IPS-18a (cell line): ENCODE results near the gene ALDH1L1.

ENCODE experiments used
- H3K27ac ChIP-seq: one replicate; pipeline ENCODE4 v1.5.1; 2013; ENCODE audit warnings: low read length
- H3K27me3 ChIP-seq: one replicate; pipeline ENCODE4 v1.6.1; 2013; ENCODE audit warnings: mild to moderate bottlenecking, low read length; ENCODE audit not compliant: control insufficient read depth, insufficient read depth
- H3K36me3 ChIP-seq: one replicate; pipeline ENCODE4 v1.6.1; 2013; ENCODE audit warnings: low read depth, low read length; ENCODE audit not compliant: control insufficient read depth
- H3K4me1 ChIP-seq: one replicate; pipeline ENCODE4 v1.6.1; 2013; ENCODE audit warnings: low read depth, low read length; ENCODE audit not compliant: control insufficient read depth
- H3K4me3 ChIP-seq: one replicate; pipeline ENCODE4 v1.5.1; 2013; ENCODE audit warnings: low read length
- H3K9ac ChIP-seq: one replicate; pipeline ENCODE4 v1.6.1; 2013; ENCODE audit warnings: mild to moderate bottlenecking, low read length, moderate library complexity
- H3K9me3 ChIP-seq: one replicate; pipeline ENCODE4 v1.6.1; 2013; ENCODE audit warnings: low read depth, low read length; ENCODE audit not compliant: control insufficient read depth

Gene ALDH1L1

GRCh38 chr3:126152458-126152857, 27.9 kb downstream of the ALDH1L1 start:
- H3K27me3 ChIP-seq: no peaks in the 10 kb centered on the region
- no peaks in the 10 kb centered on the region for H3K4me1 ChIP-seq
- H3K9me3 ChIP-seq: no peaks in the 10 kb centered on the region
- H3K4me3 ChIP-seq: no peak overlapping the region
- H3K27ac ChIP-seq: no peak overlapping the region
- no peaks in the 10 kb centered on the region for H3K36me3 ChIP-seq
- H3K9ac ChIP-seq: no peak overlapping the region

GRCh38 chr3:126151562-126152302, 28.7 kb downstream of the ALDH1L1 start:
- Histone ChIP-seq H3K36me3 (no peaks in the 10 kb centered on the region), H3K4me3 (no peak overlapping the region), H3K27ac (no peak overlapping the region), H3K27me3 (no peaks in the 10 kb centered on the region), H3K9ac (no peak overlapping the region), H3K4me1 (no peaks in the 10 kb centered on the region), H3K9me3 (no peaks in the 10 kb centered on the region)

- Histone ChIP-seq H3K9ac (no peak overlapping the region), H3K27me3 (no peaks in the 10 kb centered on the region), H3K36me3 (no peaks in the 10 kb centered on the region), H3K9me3 (no peaks in the 10 kb centered on the region), H3K4me1 (no peaks in the 10 kb centered on the region), H3K27ac (no peak overlapping the region), H3K4me3 (no peak overlapping the region)
Measured at GRCh38 chr3:126149960-126150515, 30.3 kb downstream of the ALDH1L1 start.

- Histone ChIP-seq H3K27me3 (no peaks in the 10 kb centered on the region), H3K9me3 (no peaks in the 10 kb centered on the region), H3K4me1 (no peaks in the 10 kb centered on the region), H3K27ac (no peak overlapping the region), H3K4me3 (no peak overlapping the region), H3K36me3 (no peaks in the 10 kb centered on the region), H3K9ac (no peak overlapping the region)
Measured at GRCh38 chr3:126149256-126149902, 31.0 kb downstream of the ALDH1L1 start.

DNA sequence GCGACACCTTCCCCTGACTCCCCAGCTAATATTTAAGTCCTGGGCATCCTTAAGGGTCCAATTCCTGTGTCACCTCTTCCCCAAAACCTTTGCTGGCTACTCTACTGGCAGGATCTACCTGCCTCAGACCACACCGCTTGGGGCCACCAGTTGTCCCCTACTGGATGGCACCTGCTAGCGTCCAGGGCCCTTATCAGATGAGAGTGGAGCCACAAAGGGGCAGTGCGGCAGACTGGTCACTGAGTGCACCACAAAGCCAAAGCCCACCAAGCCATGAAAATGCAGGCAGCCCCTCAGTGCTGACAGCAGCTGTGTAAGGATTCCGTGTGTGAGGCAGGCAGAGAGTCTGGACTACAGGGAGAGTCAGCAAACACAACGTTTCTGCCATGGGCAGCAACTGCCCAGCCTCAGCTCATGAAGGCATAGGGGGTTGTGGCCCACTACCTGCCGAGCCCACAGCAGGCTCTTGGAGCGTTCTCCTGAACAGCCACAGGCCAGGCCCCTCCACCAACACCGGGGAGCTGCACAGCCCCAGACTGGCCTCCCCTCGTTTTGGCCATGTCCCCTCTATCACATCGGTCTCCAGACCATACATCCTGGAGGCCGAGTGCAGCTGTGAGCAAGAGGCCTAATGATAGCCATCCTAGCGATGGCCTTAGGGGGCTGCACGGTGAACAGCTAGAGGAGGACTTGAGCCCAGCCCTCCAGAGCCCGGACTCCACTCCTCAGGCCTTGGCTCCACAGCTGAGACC, 32.3 kb downstream of the ALDH1L1 start:
- no peak overlapping the region for H3K4me3 ChIP-seq
- no peaks in the 10 kb centered on the region for H3K9me3 ChIP-seq
- H3K4me1 ChIP-seq: no peaks in the 10 kb centered on the region
- no peaks in the 10 kb centered on the region for H3K27me3 ChIP-seq
- no peak overlapping the region for H3K9ac ChIP-seq
- no peaks in the 10 kb centered on the region for H3K36me3 ChIP-seq
- no peak overlapping the region for H3K27ac ChIP-seq

- Histone ChIP-seq H3K9me3 (no peaks in the 10 kb centered on the region), H3K4me1 (no peaks in the 10 kb centered on the region), H3K36me3 (no peaks in the 10 kb centered on the region), H3K4me3 (no peak overlapping the region), H3K27ac (no peak overlapping the region), H3K27me3 (no peaks in the 10 kb centered on the region), H3K9ac (no peak overlapping the region)
Measured at GRCh38 chr3:126147147-126147931, 33.0 kb downstream of the ALDH1L1 start.

DNA sequence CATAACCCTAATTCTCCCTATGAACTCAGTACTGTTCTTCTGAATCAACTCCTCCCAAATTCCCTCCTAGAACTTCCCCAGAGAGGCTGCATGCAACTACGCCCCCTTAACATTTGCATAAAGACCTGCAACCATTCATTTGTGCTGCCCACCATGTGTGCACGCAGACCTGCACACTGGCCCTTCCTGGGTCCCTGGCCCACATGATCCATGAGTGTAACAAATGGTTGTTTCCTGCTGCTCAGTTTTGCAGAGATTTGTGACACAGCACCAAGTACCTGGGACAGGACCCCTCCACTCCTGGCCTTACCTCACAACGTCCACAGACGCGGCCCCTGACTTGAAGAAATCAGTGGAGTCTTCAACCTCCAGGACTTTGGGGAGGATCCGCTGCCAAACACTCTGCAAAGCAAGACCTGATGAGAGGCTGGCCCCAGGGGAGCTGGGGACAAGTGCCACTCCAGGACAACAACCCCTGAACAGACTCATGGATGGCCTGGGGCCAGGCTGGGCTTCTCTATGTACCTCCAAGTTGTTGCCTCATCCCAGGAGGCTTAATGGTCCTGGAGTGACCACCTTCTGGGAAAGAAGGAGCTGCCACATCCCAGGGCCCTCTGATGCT, 33.8 kb downstream of the ALDH1L1 start:
- no peaks in the 10 kb centered on the region for H3K36me3 ChIP-seq
- no peak overlapping the region for H3K27ac ChIP-seq

DNA sequence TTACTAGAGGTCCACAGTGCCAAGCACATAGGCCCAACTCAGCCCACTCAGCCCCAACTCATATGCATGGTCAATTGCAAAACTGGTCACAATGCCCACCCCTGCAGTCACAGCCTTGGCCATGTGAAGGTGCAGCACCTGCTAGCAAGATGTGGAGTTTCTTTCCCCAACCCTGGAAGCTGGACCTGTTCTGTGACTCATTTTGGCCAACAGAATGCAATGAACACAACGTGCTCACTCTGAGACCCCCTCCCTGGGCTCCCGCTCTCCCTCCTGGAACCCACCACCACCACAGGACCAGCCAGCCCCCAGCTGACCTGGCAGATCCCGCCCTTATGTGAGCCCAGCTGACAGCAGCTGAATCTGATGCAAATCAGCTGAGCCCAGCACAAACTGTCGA, 34.4 kb downstream of the ALDH1L1 start:
- Histone ChIP-seq H3K36me3 (no peaks in the 10 kb centered on the region), H3K9ac (no peak overlapping the region), H3K27ac (no peak overlapping the region), H3K4me3 (no peak overlapping the region), H3K4me1 (no peaks in the 10 kb centered on the region), H3K27me3 (no peaks in the 10 kb centered on the region), H3K9me3 (no peaks in the 10 kb centered on the region)

More for the DNA sequence above, 33.8 kb downstream of the ALDH1L1 start:
- Histone ChIP-seq H3K9ac (no peak overlapping the region), H3K9me3 (no peaks in the 10 kb centered on the region), H3K4me3 (no peak overlapping the region), H3K4me1 (no peaks in the 10 kb centered on the region), H3K27me3 (no peaks in the 10 kb centered on the region)

GRCh38 chr3:126142652-126143051, 37.7 kb downstream of the ALDH1L1 start:
- H3K9ac ChIP-seq: no peak overlapping the region
- H3K4me1 ChIP-seq: no peaks in the 10 kb centered on the region
- no peaks in the 10 kb centered on the region for H3K9me3 ChIP-seq
- no peak overlapping the region for H3K4me3 ChIP-seq
- H3K27me3 ChIP-seq: no peaks in the 10 kb centered on the region
- no peaks in the 10 kb centered on the region for H3K36me3 ChIP-seq
- no peak overlapping the region for H3K27ac ChIP-seq

DNA sequence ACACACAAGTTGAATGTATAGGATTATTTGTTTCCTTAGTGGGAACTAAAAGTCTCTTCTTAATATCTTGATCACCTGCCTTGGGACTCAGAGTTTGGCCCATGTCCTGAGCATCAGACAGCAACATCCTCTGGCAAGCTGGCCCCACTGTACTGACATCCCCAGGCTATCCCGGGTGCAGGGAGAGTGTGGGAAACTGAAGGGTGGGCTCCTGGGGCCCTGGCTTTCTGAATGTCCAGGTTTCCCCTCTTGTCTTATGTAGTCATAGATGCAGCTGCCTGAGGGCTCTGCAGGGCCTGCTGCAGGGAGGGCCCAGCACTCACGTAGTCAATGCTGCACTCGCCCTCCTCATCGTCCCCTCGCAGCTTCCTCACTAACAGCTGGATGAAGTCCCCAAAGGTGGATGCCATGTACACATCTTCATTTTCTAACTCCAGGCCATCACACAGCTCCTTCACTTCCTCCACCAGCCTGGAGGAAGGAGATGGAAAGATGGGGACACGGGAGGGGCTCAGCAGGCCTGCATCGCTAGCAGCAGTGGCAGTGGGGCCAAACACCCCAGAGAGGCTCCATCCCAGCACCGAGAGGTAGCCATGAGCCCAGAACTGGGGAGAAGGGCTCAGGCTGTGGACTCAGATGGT, 42.8 kb downstream of the ALDH1L1 start:
- Histone ChIP-seq H3K36me3 (no peaks in the 10 kb centered on the region), H3K4me1 (peaks cover 8% of the 10 kb centered on the region), H3K27ac (no peak overlapping the region), H3K27me3 (peaks cover 3% of the 10 kb centered on the region), H3K9ac (no peak overlapping the region), H3K9me3 (no peaks in the 10 kb centered on the region), H3K4me3 (no peak overlapping the region)
